GM12891 (cell line): ENCODE data around the gene HTR3D.
"Not testable (repeated sequence)": the region's sequence is repeated elsewhere in the genome, so short reads cannot be mapped to it uniquely, and the experiment has no call there.

ENCODE experiments used
- DNase-seq: peaks from one replicate; pipeline ENCODE4 v3.0.0; 2011; ENCODE audit warnings: low spot score; ENCODE audit not compliant: insufficient read length
- FAIRE-seq: peaks from 2 replicates; lab custom pipeline; 2011; peaks lifted over from hg19 to GRCh38; lab: Jason Lieb, UNC
- PAX5 ChIP-seq: IDR thresholded peaks from 2 replicates; pipeline ENCODE4 v1.6.1; 2011; ENCODE audit warnings: low read length, moderate library complexity, mild to moderate bottlenecking; ENCODE audit not compliant: insufficient read depth, severe bottlenecking
- POLR2A ChIP-seq: IDR thresholded peaks from 2 replicates; pipeline ENCODE4 v1.6.1; 2011; ENCODE audit warnings: low read depth, low read length, control low read depth
- POLR2AphosphoS5 ChIP-seq: IDR thresholded peaks from 2 replicates; pipeline ENCODE4 v1.6.1; 2011; ENCODE audit warnings: low read depth, low read length, control low read depth
- POU2F2 ChIP-seq: IDR thresholded peaks from 2 replicates; pipeline ENCODE4 v1.6.1; 2011; ENCODE audit warnings: low read depth, mild to moderate bottlenecking, control low read depth, low read length, moderate library complexity
- SPI1 ChIP-seq: IDR thresholded peaks from 2 replicates; pipeline ENCODE4 v1.6.1; 2011; ENCODE audit warnings: low read depth, low read length, control low read depth
- TAF1 ChIP-seq: IDR thresholded peaks from 2 replicates; pipeline ENCODE4 v1.6.1; 2011; ENCODE audit warnings: low read depth, low read length, control low read depth

Gene HTR3D

GRCh38 chr3:184067573-184068055, 36.1 kb downstream of the HTR3D start:
- no peak for TF ChIP-seq POLR2AphosphoS5
- TF ChIP-seq SPI1: no peak
- no peak for TF ChIP-seq POLR2A
- TF ChIP-seq POU2F2: no peak
- no peak for TF ChIP-seq TAF1
- no peak for TF ChIP-seq PAX5
- DNase-seq (no peak), FAIRE-seq (no peak)

DNA sequence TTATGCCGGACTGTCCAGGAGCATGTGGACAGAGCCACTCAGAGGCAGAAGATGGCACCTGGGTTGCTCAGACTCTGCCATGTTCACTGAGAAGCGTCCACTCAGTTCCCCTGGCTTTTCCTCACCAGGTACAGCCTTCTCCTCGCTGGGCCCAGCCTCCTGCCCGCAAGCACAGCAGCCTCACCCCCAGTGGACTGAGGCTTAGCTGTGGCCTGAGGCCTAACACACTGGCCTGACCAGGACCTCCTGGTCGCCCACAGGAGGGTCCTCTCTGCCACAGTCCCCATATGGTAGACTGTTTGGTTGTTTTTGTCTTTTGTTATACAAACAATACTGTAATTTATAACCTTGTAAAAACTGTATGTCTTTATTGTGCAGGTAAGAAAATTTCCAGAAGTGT, 36.8 kb downstream of the HTR3D start:
- no peak for FAIRE-seq
- TF ChIP-seq TAF1 (no peak), POU2F2 (no peak), SPI1 (no peak), PAX5 (no peak)
- no peak for DNase-seq

GRCh38 chr3:184071142-184071541, 39.6 kb downstream of the HTR3D start:
- FAIRE-seq, DNase-seq: not testable (repeated sequence)

DNA sequence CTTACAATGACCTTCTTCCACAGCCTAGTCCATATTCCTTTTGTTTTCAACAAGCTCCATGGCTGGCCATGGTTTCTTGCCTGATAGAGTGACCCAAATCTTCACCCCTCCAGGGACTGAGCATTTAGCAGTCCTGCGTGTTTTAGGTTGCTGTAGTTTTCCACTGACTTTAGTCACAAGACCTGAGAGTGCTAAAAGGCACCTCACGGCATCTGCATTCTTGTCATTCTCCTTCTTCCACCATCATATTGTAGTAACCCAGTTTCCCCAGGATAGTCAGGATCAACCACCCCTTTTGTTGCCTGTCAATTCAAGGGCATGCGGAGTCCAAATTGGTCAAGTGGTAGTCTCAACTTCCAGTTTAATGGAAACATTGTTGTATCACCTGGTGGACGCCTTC, 42.1 kb downstream of the HTR3D start:
- FAIRE-seq: no peak

GRCh38 chr3:184075901-184076300, 44.4 kb downstream of the HTR3D start:
- FAIRE-seq (no peak), DNase-seq (no peak)
- TF ChIP-seq POLR2A (no peak), SPI1 (no peak), TAF1 (no peak), PAX5 (no peak), POU2F2 (no peak), POLR2AphosphoS5 (no peak)

More for the DNA sequence above, 42.1 kb downstream of the HTR3D start:
- no peak for DNase-seq
- no peak for TF ChIP-seq POLR2A
- no peak for TF ChIP-seq SPI1
- TF ChIP-seq PAX5: no peak
- no peak for TF ChIP-seq POLR2AphosphoS5
- TF ChIP-seq POU2F2: no peak
- TF ChIP-seq TAF1: no peak

DNA sequence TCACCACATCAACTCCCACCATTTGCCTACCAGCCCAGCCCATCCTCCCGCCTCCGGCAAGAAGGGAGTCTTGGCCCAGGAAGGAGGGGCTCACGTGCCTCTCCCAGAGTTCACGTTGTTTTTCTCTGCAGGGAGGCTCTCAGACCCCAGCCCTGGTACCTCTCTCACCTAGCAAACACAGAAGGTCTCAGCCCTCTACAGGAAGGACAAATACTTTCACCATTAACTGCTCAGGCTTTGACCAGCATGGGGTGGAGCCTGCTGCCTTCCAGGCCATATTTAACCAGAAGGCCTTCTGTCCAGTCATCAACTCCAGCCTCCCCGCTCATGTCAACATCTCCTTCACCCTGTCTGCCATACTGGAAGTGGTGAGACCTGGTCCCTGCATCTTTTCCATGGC, 46.3 kb downstream of the HTR3D start:
- no peak for TF ChIP-seq PAX5
- TF ChIP-seq POLR2A: no peak
- TF ChIP-seq TAF1: no peak
- no peak for TF ChIP-seq POLR2AphosphoS5
- no peak for TF ChIP-seq POU2F2
- FAIRE-seq (no peak), DNase-seq (no peak)

- no peak for DNase-seq
- FAIRE-seq: no peak
- TF ChIP-seq SPI1: no peak
Observed at GRCh38 chr3:184078851-184079250, 47.3 kb downstream of the HTR3D start.

- no peak for FAIRE-seq
- TF ChIP-seq TAF1 (no peak), POU2F2 (no peak), POLR2AphosphoS5 (no peak), POLR2A (no peak), PAX5 (no peak), SPI1 (no peak)
- DNase-seq: no peak
Observed at GRCh38 chr3:184081116-184081830, 49.7 kb downstream of the HTR3D start.

- TF ChIP-seq SPI1: no peak
- FAIRE-seq: no peak
- no peak for DNase-seq
Observed at GRCh38 chr3:184082034-184082433, 50.5 kb downstream of the HTR3D start.

GRCh38 chr3:184082465-184082864, 50.9 kb downstream of the HTR3D start:
- no peak for TF ChIP-seq SPI1
- TF ChIP-seq PAX5: no peak
- TF ChIP-seq POU2F2: no peak
- no peak for TF ChIP-seq POLR2AphosphoS5
- no peak for TF ChIP-seq POLR2A
- TF ChIP-seq TAF1: no peak
- FAIRE-seq (no peak), DNase-seq (no peak)
